Endothelial cell of umbilical vein (primary cell): ENCODE measurements around the gene XYLT1. TPM values are rescaled to one million over a fixed set of nuclear protein-coding genes. Genes with fewer than 3 reads are reported as not detected.

Experiments used
- BruUV-seq: library from RNA; stranded (reverse); fragments of 400-500 nt; replicated peaks from 2 replicates; lab custom pipeline; 2021; lab: Mats Ljungman, UMichigan
- CTCF ChIA-PET: fragments of 300-600, 350-600 bp; sonication (Branson Sonifier 250); formaldehyde crosslinking; loops from one replicate; lab custom pipeline; 2021; ENCODE audit warnings: antibody characterized with exemption, inconsistent platforms; lab: Charles Lee
- POLR2A ChIA-PET: fragments of 300-600, 350-600 bp; sonication (Branson Sonifier 250); formaldehyde crosslinking; loops from one replicate; lab custom pipeline; 2021; ENCODE audit warnings: antibody characterized with exemption, inconsistent platforms; lab: Charles Lee
- DNase-seq: peaks from one replicate; pipeline ENCODE4 v3.0.0-alpha.2; 2011; ENCODE audit warnings: low read depth, low spot score
- FAIRE-seq: peaks from 2 replicates; lab custom pipeline; 2011; peaks lifted over from hg19 to GRCh38; lab: Jason Lieb, UNC
- H2AFZ ChIP-seq: 2 replicates; pipeline ENCODE4 v1.6.0; 2012; ENCODE audit warnings: low read depth, low read length, control low read depth, inconsistent platforms
- H3K27ac ChIP-seq: 2 replicates; pipeline ENCODE4 v1.5.1; 2011; ENCODE audit warnings: low read depth, mild to moderate bottlenecking, control low read depth, low read length, moderate library complexity; ENCODE audit not compliant: insufficient read depth
- H3K27me3 ChIP-seq, 2 experiments: 2 replicates each; pipeline versions ENCODE4 v1.6.0 to v1.6.1; 2011; ENCODE audit warnings: low read length in 2 of 2, mixed read lengths in 1 of 2; ENCODE audit not compliant: control insufficient read depth in 2 of 2, insufficient read depth in 2 of 2
- H3K36me3 ChIP-seq, 2 experiments: 2 replicates in 1 of 2; 3 replicates in 1 of 2; pipeline ENCODE4 v1.5.1; 2011; ENCODE audit warnings: low read length in 2 of 2, mild to moderate bottlenecking in 1 of 2, moderate library complexity in 1 of 2; ENCODE audit not compliant: control insufficient read depth in 2 of 2, insufficient read depth in 2 of 2; ENCODE audit errors: extremely low read depth in 1 of 2
- H3K4me1 ChIP-seq: 3 replicates; pipeline ENCODE4 v1.5.1; 2011; ENCODE audit warnings: mild to moderate bottlenecking, low read length; ENCODE audit not compliant: control insufficient read depth, insufficient read depth; ENCODE audit errors: extremely low read depth
- H3K4me2 ChIP-seq: 2 replicates; pipeline ENCODE4 v1.6.1; 2011; ENCODE audit warnings: low read length, control low read depth, mixed read lengths; ENCODE audit not compliant: insufficient read depth
- H3K4me3 ChIP-seq, 3 experiments: fragments of 200-600 bp in 1 of 3; sonication (generic), shearing (Covaris generic) in 1 of 3; replicated peaks in 1 of 3; 2 replicates each; pipeline ENCODE4 v1.5.1; 2011 to 2016; ENCODE audit warnings: control low read depth in 3 of 3, low read length in 3 of 3, mild to moderate bottlenecking in 2 of 3, inconsistent platforms in 1 of 3, low read depth in 1 of 3, moderate library complexity in 1 of 3; ENCODE audit not compliant: insufficient read depth in 1 of 3
- H3K79me2 ChIP-seq: 2 replicates; pipeline ENCODE4 v1.6.0; 2012; ENCODE audit warnings: low read length, inconsistent platforms; ENCODE audit not compliant: control insufficient read depth, insufficient read depth
- H3K9ac ChIP-seq: replicated peaks from 2 replicates; pipeline ENCODE3; 2011; ENCODE audit warnings: low read length, control low read depth; ENCODE audit not compliant: insufficient read depth; ENCODE audit errors: extremely low read depth
- H3K9me1 ChIP-seq: replicated peaks from 3 replicates; pipeline ENCODE4 v1.6.0; 2011; ENCODE audit warnings: mild to moderate bottlenecking, low read length; ENCODE audit not compliant: control insufficient read depth, insufficient read depth; ENCODE audit errors: extremely low read depth
- H3K9me3 ChIP-seq: replicated peaks from 2 replicates; pipeline ENCODE4 v1.5.1; 2012; ENCODE audit warnings: low read length, inconsistent platforms; ENCODE audit not compliant: control insufficient read depth, insufficient read depth
- H4K20me1 ChIP-seq: replicated peaks from 2 replicates; pipeline ENCODE3; 2011; ENCODE audit warnings: mild to moderate bottlenecking, low read length; ENCODE audit not compliant: control insufficient read depth, insufficient read depth; ENCODE audit errors: extremely low read depth
- EZH2 ChIP-seq: IDR thresholded peaks from 2 replicates; pipeline ENCODE4 v1.6.1; 2012; ENCODE audit warnings: borderline replicate concordance, low read depth, mild to moderate bottlenecking, moderate library complexity, low read length, inconsistent platforms; ENCODE audit not compliant: severe bottlenecking
- FOS ChIP-seq: IDR thresholded peaks from 2 replicates; pipeline ENCODE4 v1.6.1; 2011; ENCODE audit warnings: mild to moderate bottlenecking, low read length, moderate library complexity, borderline replicate concordance; ENCODE audit not compliant: insufficient read depth
- GATA2 ChIP-seq: IDR thresholded peaks from 2 replicates; pipeline ENCODE4 v1.7.0; 2011; ENCODE audit warnings: low read depth, mild to moderate bottlenecking, moderate library complexity, mixed read lengths, low read length; ENCODE audit not compliant: insufficient read length, insufficient read depth
- JUN ChIP-seq: IDR thresholded peaks from 2 replicates; pipeline ENCODE4 v1.6.1; 2011; ENCODE audit warnings: borderline replicate concordance, low read depth; ENCODE audit not compliant: insufficient read length, insufficient read depth
- MYC ChIP-seq: IDR thresholded peaks from one replicate; pipeline ENCODE4 v1.6.1; 2011; ENCODE audit warnings: mild to moderate bottlenecking, low read depth, low read length
- POLR2A ChIP-seq: IDR thresholded peaks from 2 replicates; pipeline ENCODE4 v1.6.1; 2012; ENCODE audit warnings: low read depth, mild to moderate bottlenecking, control low read depth, low read length
- POLR2AphosphoS5 ChIP-seq: IDR thresholded peaks from 2 replicates; pipeline ENCODE4 v1.6.1; 2012; ENCODE audit warnings: low read depth, mild to moderate bottlenecking, control low read depth, low read length, moderate library complexity; ENCODE audit not compliant: insufficient read depth
- dilution Hi-C: fragments of 300-500 bp; cut with MboI; formaldehyde crosslinking; loops from one replicate; pipeline ENCODE4 v1.15.0; 2019; ENCODE audit warnings: low sequenced_read_pairs; ENCODE audit not compliant: extremely low pct_ligation_motif_present
- intact Hi-C: fragments of 100-400 bp; cut with micrococcal nuclease; formaldehyde crosslinking; loops from one replicate; pipeline ENCODE4 v1.10.0; 2022
- polyA plus RNA-seq, 4 experiments: library from polyadenylated mRNA; depleted of rRNA in 3 of 4; stranded (reverse) in 3 of 4; unstranded in 1 of 4; fragments of >200 nt; gene quantifications; 2 replicates each; pipeline versions ENCODE4 v1.2.1 to v1.2.3, GENCODE V29; 2011 to 2012; ENCODE audit warnings: missing spikeins in 1 of 4
- total RNA-seq: library from RNA; stranded (reverse); gene quantifications from 2 replicates; pipeline ENCODE4 v1.2.3, GENCODE V29; 2021
- TF ChIP-seq, protein P1 (sequence below), 2 donors: IDR thresholded peaks; 1 replicate in 1 of 2; 2 replicates in 1 of 2; pipeline ENCODE4 v1.5.1; 2011; ENCODE audit warnings: low read length in 2 of 2, mild to moderate bottlenecking in 2 of 2, moderate library complexity in 2 of 2, control low read depth in 1 of 2, inconsistent platforms in 1 of 2, low read depth in 1 of 2; ENCODE audit not compliant: insufficient read depth in 1 of 2; ENCODE audit errors: extremely low read depth in 1 of 2
- TF ChIP-seq, protein P2 (sequence below): IDR thresholded peaks from 2 replicates; pipeline ENCODE4 v1.6.1; 2011; ENCODE audit not compliant: insufficient read depth, insufficient read length

XYLT1 gene
- total and polyA plus RNA-seq, 2 donors (not counting 3 experiments of a cell fraction or from before 2014, with no cell fraction given) = 0.63 to 2.9 TPM

- Histone ChIP-seq H3K9ac (no peak overlapping the region), H4K20me1 (no peaks in the 10 kb centered on the region), H3K4me3 (no peak overlapping the region), H3K27me3 (no peaks in the 10 kb centered on the region), H3K27ac (no peak overlapping the region), H3K9me1 (no peaks in the 10 kb centered on the region), H2AFZ (no peak overlapping the region), H3K4me2 (no peak overlapping the region), H3K4me1 (no peaks in the 10 kb centered on the region), H3K36me3 (no peaks in the 10 kb centered on the region), H3K9me3 (no peaks in the 10 kb centered on the region), H3K79me2 (no peaks in the 10 kb centered on the region)
- CTCF ChIA-PET = no interaction called here
- TF ChIP-seq FOS (no peak), POLR2AphosphoS5 (no peak), JUN (no peak), EZH2 (no peak), GATA2 (no peak), MYC (no peak), POLR2A (no peak)
- TF ChIP-seq, protein P1, sequence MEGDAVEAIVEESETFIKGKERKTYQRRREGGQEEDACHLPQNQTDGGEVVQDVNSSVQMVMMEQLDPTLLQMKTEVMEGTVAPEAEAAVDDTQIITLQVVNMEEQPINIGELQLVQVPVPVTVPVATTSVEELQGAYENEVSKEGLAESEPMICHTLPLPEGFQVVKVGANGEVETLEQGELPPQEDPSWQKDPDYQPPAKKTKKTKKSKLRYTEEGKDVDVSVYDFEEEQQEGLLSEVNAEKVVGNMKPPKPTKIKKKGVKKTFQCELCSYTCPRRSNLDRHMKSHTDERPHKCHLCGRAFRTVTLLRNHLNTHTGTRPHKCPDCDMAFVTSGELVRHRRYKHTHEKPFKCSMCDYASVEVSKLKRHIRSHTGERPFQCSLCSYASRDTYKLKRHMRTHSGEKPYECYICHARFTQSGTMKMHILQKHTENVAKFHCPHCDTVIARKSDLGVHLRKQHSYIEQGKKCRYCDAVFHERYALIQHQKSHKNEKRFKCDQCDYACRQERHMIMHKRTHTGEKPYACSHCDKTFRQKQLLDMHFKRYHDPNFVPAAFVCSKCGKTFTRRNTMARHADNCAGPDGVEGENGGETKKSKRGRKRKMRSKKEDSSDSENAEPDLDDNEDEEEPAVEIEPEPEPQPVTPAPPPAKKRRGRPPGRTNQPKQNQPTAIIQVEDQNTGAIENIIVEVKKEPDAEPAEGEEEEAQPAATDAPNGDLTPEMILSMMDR (IDR thresholded peaks at IDR 0.05; ENCODE audit: extremely low read depth in 1 of 2, insufficient read depth in 1 of 2, low read depth in 1 of 2, low read length in 2 of 2) = no peak
- TF ChIP-seq, protein P2, sequence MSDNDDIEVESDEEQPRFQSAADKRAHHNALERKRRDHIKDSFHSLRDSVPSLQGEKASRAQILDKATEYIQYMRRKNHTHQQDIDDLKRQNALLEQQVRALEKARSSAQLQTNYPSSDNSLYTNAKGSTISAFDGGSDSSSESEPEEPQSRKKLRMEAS = no peak
- no peak for DNase-seq
- no peak for FAIRE-seq
- dilution Hi-C loops = no loop called here
- no TSS peak for BruUV-seq
- POLR2A ChIA-PET = no interaction called here
- intact Hi-C loops = no loop called here
Observed at GRCh38 chr16:17336530-17336900, 134.2 kb downstream of the XYLT1 start.
